ENCODE results near the gene PCED1B.

- TF ChIP-seq CTCF (IDR thresholded peaks at IDR 0.05) (no peak), POLR2A (IDR thresholded peaks at IDR 0.05) (no peak)
Observed at GRCh38 chr12:47088021-47088944, 8.9 kb downstream of the PCED1B start.
